T-cell (primary cell): ENCODE data around the gene SCAP. TPM values are rescaled to one million over a fixed set of nuclear protein-coding genes. Genes with fewer than 3 reads are reported as not detected.
A peak's percentile ranks its signal among the peaks of the same experiment; 100 is the strongest.
"Not testable (repeated sequence)": the region's sequence is repeated elsewhere in the genome, so short reads cannot be mapped to it uniquely, and the experiment has no call there.

Experiments
- ATAC-seq, 4 experiments: fragments of 200-7000 bp in 3 of 4; fragments of 150-1000 bp in 1 of 4; cut with Tn5 transposase; replicated peaks in 1 of 4; 1 replicate in 3 of 4; 2 replicates in 1 of 4; pipeline ENCODE4 v1.10.0; 2021; ENCODE audit warnings: moderate library complexity in 3 of 4, mild to moderate bottlenecking in 2 of 4, moderate number of reproducible peaks in 1 of 4
- CTCF ChIA-PET, 2 donors: fragments of 300-600 bp; sonication (Branson Sonifier 250); formaldehyde crosslinking; loops; one replicate each; lab custom pipeline; 2022; ENCODE audit warnings: antibody characterized with exemption in 2 of 2; lab: Charles Lee
- POLR2A ChIA-PET, 2 donors: fragments of 300-600 bp; sonication (Branson Sonifier 250); formaldehyde crosslinking; loops; one replicate each; lab custom pipeline; 2022; ENCODE audit warnings: antibody characterized with exemption in 2 of 2; lab: Charles Lee
- DNase-seq, 35 experiments: peaks; one replicate each; pipeline versions ENCODE4 v3.0.0 to v3.0.0-alpha.2; 2013 to 2023
- H3K27ac ChIP-seq: one replicate; pipeline ENCODE4 v1.5.1; 2013; ENCODE audit warnings: low read length
- H3K27me3 ChIP-seq, 2 experiments: replicated peaks in 1 of 2; 1 replicate in 1 of 2; 2 replicates in 1 of 2; pipeline versions ENCODE4 v1.6.1 to v1.7.0; 2013; ENCODE audit warnings: low read length in 1 of 2, mixed read lengths in 1 of 2; ENCODE audit not compliant: control insufficient read depth in 2 of 2, insufficient read depth in 2 of 2; ENCODE audit errors: extremely low read depth in 1 of 2
- H3K36me3 ChIP-seq, 2 donors: 1 replicate in 1 of 2; 2 replicates in 1 of 2; pipeline versions ENCODE4 v1.6.1 to v1.7.0; 2013; ENCODE audit warnings: low read length in 1 of 2; ENCODE audit not compliant: control insufficient read depth in 2 of 2, insufficient read depth in 1 of 2; ENCODE audit errors: extremely low read depth in 1 of 2
- H3K4me1 ChIP-seq, 2 experiments: 1 replicate in 1 of 2; 2 replicates in 1 of 2; pipeline versions ENCODE4 v1.6.1 to v1.7.0; 2013; ENCODE audit warnings: low read length in 2 of 2, mixed read lengths in 1 of 2; ENCODE audit not compliant: insufficient read depth in 2 of 2, control insufficient read depth in 1 of 2; ENCODE audit errors: extremely low read depth in 1 of 2
- H3K4me3 ChIP-seq, 2 donors: 1 replicate in 1 of 2; 2 replicates in 1 of 2; pipeline versions ENCODE4 v1.5.1 to v1.7.0; 2013; ENCODE audit warnings: mild to moderate bottlenecking in 2 of 2, low read length in 1 of 2, moderate library complexity in 1 of 2; ENCODE audit not compliant: control insufficient read depth in 1 of 2; ENCODE audit errors: extremely low read depth in 1 of 2
- H3K9me3 ChIP-seq: 2 replicates; pipeline ENCODE4 v1.7.0; 2013
- H3K27ac Mint-ChIP-seq, 2 donors: one replicate each; pipeline ENCODE4 v1.8.0; 2020 to 2021; ENCODE audit warnings: mild to moderate bottlenecking in 2 of 2, mixed read lengths in 2 of 2
- H3K27me3 Mint-ChIP-seq, 2 donors: one replicate each; pipeline ENCODE4 v1.8.0; 2021 to 2022; ENCODE audit warnings: mixed read lengths in 2 of 2
- H3K36me3 Mint-ChIP-seq: one replicate; pipeline ENCODE4 v1.8.0; 2021; ENCODE audit warnings: mixed read lengths
- H3K4me1 Mint-ChIP-seq, 3 donors: one replicate each; pipeline ENCODE4 v1.8.0; 2020 to 2022; ENCODE audit warnings: mixed read lengths in 3 of 3, mild to moderate bottlenecking in 1 of 3
- H3K4me3 Mint-ChIP-seq, 3 donors: one replicate each; pipeline ENCODE4 v1.8.0; 2020 to 2022; ENCODE audit warnings: mild to moderate bottlenecking in 3 of 3, mixed read lengths in 3 of 3, moderate library complexity in 3 of 3
- H3K9me3 Mint-ChIP-seq, 3 donors: one replicate each; pipeline ENCODE4 v1.8.0; 2020 to 2022; ENCODE audit warnings: mixed read lengths in 3 of 3
- WGBS: methylation state at CpG from one replicate; pipeline ENCODE4 v1.1.5; 2013; ENCODE audit warnings: missing lambda C conversion rate; ENCODE audit not compliant: insufficient coverage; 5-methylcytosine and 5-hydroxymethylcytosine counted together
- total RNA-seq, 35 experiments: library from RNA in 6 of 35; stranded (reverse) in 6 of 35; fragments of 120-200 nt in 1 of 35; gene quantifications; one replicate each; pipeline versions ENCODE4 v1.2.1 to v1.2.4 and lab custom pipeline; 2013 to 2026

The SCAP gene
- total RNA-seq, 5 donors from 2014 or later (not counting 1 experiment from before 2014, with no cell fraction given) = 86.6 to 108 (median 95.3) TPM

DNA sequence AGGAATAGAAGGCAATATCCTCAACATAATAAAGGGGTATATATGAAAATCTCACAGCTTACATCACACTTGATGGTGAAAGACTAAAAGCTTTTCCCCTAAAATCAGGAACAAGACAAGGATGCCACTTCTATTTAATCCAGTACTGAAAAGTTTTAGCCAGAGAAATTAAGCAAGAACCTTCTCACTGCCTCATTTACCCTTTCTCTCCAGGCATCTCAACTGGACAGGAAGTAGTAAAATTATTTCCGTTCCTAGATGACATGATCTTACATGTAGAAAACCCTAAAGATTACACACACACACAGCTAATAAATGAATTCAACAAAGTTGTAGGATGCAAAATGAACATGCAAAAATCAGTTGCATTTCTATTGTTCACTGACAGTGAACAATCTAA, 11.2 kb downstream of the SCAP start:
- ATAC-seq (no peak), DNase-seq (no peak)
- H3K4me1 ChIP-seq = no peaks in the 10 kb centered on the region
- ChIA-PET CTCF (no interaction called here), POLR2A (no interaction called here)
- whole genome bisulfite sequencing = 71% methylated on average over 1 of the region's 1 CpG
- Mint-ChIP-seq H3K4me1 (peaks cover 25 to 35% (median 30%) of the 10 kb centered on the region in 3 donors), H3K27me3 (no peaks in the 10 kb centered on the region), H3K9me3 (peaks cover 0 to 5% (median under 1%) of the 10 kb centered on the region in 3 donors), H3K4me3 (no peak overlapping the region), H3K27ac (no peak overlapping the region), H3K36me3 (peaks cover 56% of the 10 kb centered on the region)
- no peak overlapping the region for H3K4me3 ChIP-seq
- no peaks in the 10 kb centered on the region for H3K27me3 ChIP-seq
- no peaks in the 10 kb centered on the region for H3K9me3 ChIP-seq
- peaks cover 0 to 2% of the 10 kb centered on the region in 2 donors for H3K36me3 ChIP-seq
- H3K27ac ChIP-seq = no peak overlapping the region

- H3K27ac Mint-ChIP-seq, H3K4me3 ChIP-seq, H3K36me3 ChIP-seq, ATAC-seq, H3K4me1 ChIP-seq, H3K9me3 Mint-ChIP-seq, POLR2A ChIA-PET, DNase-seq, H3K27me3 ChIP-seq, H3K27me3 Mint-ChIP-seq, H3K9me3 ChIP-seq, H3K27ac ChIP-seq, H3K4me3 Mint-ChIP-seq: not testable (repeated sequence)
- CTCF ChIA-PET = interaction anchor here in 1 of 2 donors (0.6 kb wide), 1 partner anchor 356 kb away, joined by 6 read pairs; no protein-coding TSS in a partner anchor
- H3K4me1 Mint-ChIP-seq = peaks cover 29 to 36% (median 35%) of the 10 kb centered on the region in 3 donors
- WGBS = 93% methylated on average over 2 of the region's 9 CpGs
- H3K36me3 Mint-ChIP-seq = peaks cover 30% of the 10 kb centered on the region
Measured at GRCh38 chr3:47459534-47460085, 16.1 kb downstream of the SCAP start.

GRCh38 chr3:47456984-47457383, 18.8 kb downstream of the SCAP start:
- CTCF ChIA-PET = no interaction called here
- H3K27ac Mint-ChIP-seq = no peak overlapping the region

GRCh38 chr3:47455806-47456452, 19.8 kb downstream of the SCAP start:
- Histone ChIP-seq H3K27ac (no peak overlapping the region), H3K27me3 (no peaks in the 10 kb centered on the region), H3K36me3 (peaks cover 3% of the 10 kb centered on the region in 2 donors), H3K9me3 (no peaks in the 10 kb centered on the region), H3K4me3 (no peak overlapping the region), H3K4me1 (no peaks in the 10 kb centered on the region)
- WGBS = 93% methylated on average over 2 of the region's 3 CpGs
- H3K36me3 Mint-ChIP-seq = peaks cover 18% of the 10 kb centered on the region
- POLR2A ChIA-PET = no interaction called here
- H3K9me3 Mint-ChIP-seq = peaks cover 0 to 10% (median 6%) of the 10 kb centered on the region in 3 donors
- H3K27me3 Mint-ChIP-seq = no peaks in the 10 kb centered on the region
- H3K27ac Mint-ChIP-seq = no peak overlapping the region
- H3K4me1 Mint-ChIP-seq = peaks cover 37 to 43% (median 42%) of the 10 kb centered on the region in 3 donors
- no peak overlapping the region for H3K4me3 Mint-ChIP-seq
- ATAC-seq = no peak
- DNase-seq = no peak
- CTCF ChIA-PET = no interaction called here

More at GRCh38 chr3:47456984-47457383, 18.8 kb downstream of the SCAP start:
- no peak overlapping the region for H3K4me3 Mint-ChIP-seq
- no peaks in the 10 kb centered on the region for H3K9me3 ChIP-seq
- H3K4me1 Mint-ChIP-seq = peaks cover 34 to 40% (median 37%) of the 10 kb centered on the region in 3 donors
- H3K27ac ChIP-seq = no peak overlapping the region
- peaks cover 0 to 10% (median 6%) of the 10 kb centered on the region in 3 donors for H3K9me3 Mint-ChIP-seq
- no peaks in the 10 kb centered on the region for H3K4me1 ChIP-seq
- H3K27me3 ChIP-seq = no peaks in the 10 kb centered on the region
- no peak for ATAC-seq
- H3K27me3 Mint-ChIP-seq = no peaks in the 10 kb centered on the region
- no peak for DNase-seq
- H3K4me3 ChIP-seq = no peak overlapping the region
- H3K36me3 Mint-ChIP-seq = peaks cover 18% of the 10 kb centered on the region
- POLR2A ChIA-PET = interaction anchor here in 1 of 2 donors (0.6 kb wide), 1 partner anchor 15 kb away, joined by 3 read pairs; no protein-coding TSS in a partner anchor
- peaks cover 3% of the 10 kb centered on the region in 2 donors for H3K36me3 ChIP-seq

GRCh38 chr3:47452453-47453215, 23.1 kb downstream of the SCAP start:
- no peaks in the 10 kb centered on the region for H3K4me1 ChIP-seq
- H3K4me3 ChIP-seq = no peak overlapping the region
- no peaks in the 10 kb centered on the region for H3K27me3 ChIP-seq
- Mint-ChIP-seq H3K27ac (no peak overlapping the region), H3K4me3 (no peak overlapping the region), H3K4me1 (peaks cover 44 to 47% (median 47%) of the 10 kb centered on the region in 3 donors), H3K9me3 (peaks cover 0 to 9% (median 0%) of the 10 kb centered on the region in 3 donors), H3K36me3 (peaks cover 22% of the 10 kb centered on the region), H3K27me3 (no peaks in the 10 kb centered on the region)
- DNase-seq (no peak), ATAC-seq (no peak)
- H3K27ac ChIP-seq = no peak overlapping the region
- no peaks in the 10 kb centered on the region for H3K36me3 ChIP-seq
- ChIA-PET POLR2A (no interaction called here), CTCF (no interaction called here)
- H3K9me3 ChIP-seq = no peaks in the 10 kb centered on the region
- 100% methylated on average over 2 of the region's 4 CpGs for WGBS

DNA sequence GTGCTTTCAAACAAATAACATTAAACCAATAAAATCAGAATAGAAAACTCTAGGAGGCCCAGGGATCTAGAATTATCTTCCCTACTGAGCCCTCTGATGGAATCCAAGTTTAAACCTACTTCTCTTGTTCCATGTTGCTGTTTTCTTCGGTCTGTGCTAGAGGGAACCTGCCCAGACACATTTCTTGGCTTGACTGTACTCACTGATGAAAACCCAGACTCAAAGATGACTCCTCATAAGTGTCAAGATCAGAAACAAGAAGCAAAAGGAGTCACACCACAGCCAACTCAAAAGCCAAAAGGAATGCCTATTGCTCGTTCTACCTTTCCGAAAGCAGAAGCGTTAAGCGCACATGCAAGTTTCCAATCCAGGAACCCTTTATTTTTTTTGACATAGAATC, 31.6 kb downstream of the SCAP start:
- Histone ChIP-seq H3K36me3 (peaks cover 4 to 28% of the 10 kb centered on the region in 2 donors), H3K9me3 (no peaks in the 10 kb centered on the region), H3K27me3 (no peaks in the 10 kb centered on the region), H3K4me1 (no peaks in the 10 kb centered on the region), H3K4me3 (no peak overlapping the region), H3K27ac (no peak overlapping the region)
- Mint-ChIP-seq H3K9me3 (peaks cover 0 to 9% (median 0%) of the 10 kb centered on the region in 3 donors), H3K27me3 (no peaks in the 10 kb centered on the region), H3K4me3 (no peak overlapping the region), H3K4me1 (peaks cover 11 to 14% (median 14%) of the 10 kb centered on the region in 3 donors), H3K27ac (peak overlapping the region in 1 of 2 donors; percentile 13), H3K36me3 (peaks cover 30% of the 10 kb centered on the region)
- CTCF ChIA-PET = no interaction called here
- no peak for ATAC-seq
- DNase-seq = no peak
- POLR2A ChIA-PET = no interaction called here
- 98% methylated on average over 5 of the region's 5 CpGs for WGBS
